Colon (tissue), 2 donors: Measurements from ENCODE around the gene NUPR1.
"Not testable (repeated sequence)": the region's sequence is repeated elsewhere in the genome, so short reads cannot be mapped to it uniquely, and the experiment has no call there.

Source experiments
- FAIRE-seq: peaks from 2 replicates; lab custom pipeline; 2012; peaks lifted over from hg19 to GRCh38; lab: Jason Lieb, UNC
- donor health status: control.
- donor health status: control.

NUPR1 gene

GRCh38 chr16:28527100-28527785 is 11.5 kb downstream of the NUPR1 start:
- not testable (repeated sequence) for FAIRE-seq

- no peak for FAIRE-seq
Measured at GRCh38 chr16:28526201-28527099, 12.3 kb downstream of the NUPR1 start.

GRCh38 chr16:28524681-28525171 is 14.0 kb downstream of the NUPR1 start:
- no peak for FAIRE-seq

- no peak for FAIRE-seq
Measured at GRCh38 chr16:28522792-28523191, 16.0 kb downstream of the NUPR1 start.

- FAIRE-seq = no peak
Measured at GRCh38 chr16:28521436-28521835, 17.3 kb downstream of the NUPR1 start.

- no peak for FAIRE-seq
Measured at GRCh38 chr16:28520672-28521071, 18.1 kb downstream of the NUPR1 start.

GRCh38 chr16:28514246-28514645 is 24.5 kb downstream of the NUPR1 start:
- FAIRE-seq = no peak

GRCh38 chr16:28513484-28514181 is 25.1 kb downstream of the NUPR1 start:
- no peak for FAIRE-seq

- FAIRE-seq = no peak
Measured at GRCh38 chr16:28511801-28512789, 26.7 kb downstream of the NUPR1 start.

GRCh38 chr16:28511031-28511430 is 27.7 kb downstream of the NUPR1 start:
- FAIRE-seq = no peak

- no peak for FAIRE-seq
Measured at GRCh38 chr16:28505489-28506137, 33.2 kb downstream of the NUPR1 start.

- FAIRE-seq = no peak
Measured at GRCh38 chr16:28504707-28505404, 33.9 kb downstream of the NUPR1 start.

- no peak for FAIRE-seq
Measured at GRCh38 chr16:28503470-28504259, 35.1 kb downstream of the NUPR1 start.

- no peak for FAIRE-seq
Measured at GRCh38 chr16:28502290-28502689, 36.5 kb downstream of the NUPR1 start.

- no peak for FAIRE-seq
Measured at GRCh38 chr16:28501258-28502232, 37.2 kb downstream of the NUPR1 start.

GRCh38 chr16:28500476-28501180 is 38.1 kb downstream of the NUPR1 start:
- not testable (repeated sequence) for FAIRE-seq

GRCh38 chr16:28499854-28500253 is 38.9 kb downstream of the NUPR1 start:
- no peak for FAIRE-seq
